Panc1 (cell line): ENCODE data around the gene FCER1A. TPM values are rescaled to one million over a fixed set of nuclear protein-coding genes. Genes with fewer than 3 reads are reported as not detected.

ENCODE experiments used
- ATAC-seq: fragments of 200-7000 bp; cut with Tn5 transposase; 2 replicates; pipeline ENCODE4 v1.9.1; 2020; ENCODE audit warnings: mild to moderate bottlenecking, moderate library complexity
- BruUV-seq: library from RNA; stranded (reverse); fragments of 400-500 nt; replicated peaks from 2 replicates; lab custom pipeline; 2021; lab: Mats Ljungman, UMichigan
- CTCF ChIA-PET: fragments of 300-600 bp; sonication (Branson Sonifier 250); formaldehyde crosslinking; loops from one replicate; lab custom pipeline; 2022; ENCODE audit warnings: antibody characterized with exemption; lab: Charles Lee
- POLR2A ChIA-PET: fragments of 300-600 bp; sonication (Branson Sonifier 250); formaldehyde crosslinking; loops from one replicate; lab custom pipeline; 2022; ENCODE audit warnings: antibody characterized with exemption; lab: Charles Lee
- DNase-seq: peaks from one replicate; pipeline ENCODE4 v3.0.0-alpha.2; 2010; ENCODE audit warnings: low read depth, low spot score
- H3K27ac ChIP-seq: 2 replicates; pipeline ENCODE4 v1.5.1; 2011; ENCODE audit warnings: mild to moderate bottlenecking, low read length, inconsistent platforms
- H3K27me3 ChIP-seq: fragments of 200-500 bp; sonication (Bioruptor generic); 2 replicates; pipeline ENCODE4 v1.6.0; 2014; ENCODE audit warnings: low read length, inconsistent platforms; ENCODE audit not compliant: control insufficient read depth, insufficient read depth
- H3K36me3 ChIP-seq: fragments of 200-500 bp; sonication (Bioruptor generic); 2 replicates; pipeline ENCODE4 v1.5.1; 2014; ENCODE audit warnings: inconsistent platforms, mild to moderate bottlenecking, low read length, moderate library complexity; ENCODE audit not compliant: control insufficient read depth, insufficient read depth
- H3K4me1 ChIP-seq: 2 replicates; pipeline ENCODE4 v1.5.1; 2011; ENCODE audit warnings: inconsistent platforms, mild to moderate bottlenecking, low read length, moderate library complexity; ENCODE audit not compliant: control insufficient read depth, insufficient read depth
- H3K4me3 ChIP-seq, 2 experiments: 2 replicates each; pipeline ENCODE4 v1.5.1; 2011 to 2012; ENCODE audit warnings: low read depth in 2 of 2, low read length in 2 of 2, mild to moderate bottlenecking in 2 of 2, inconsistent platforms in 1 of 2, moderate library complexity in 1 of 2
- H3K9me3 ChIP-seq: fragments of 200-500 bp; sonication (Bioruptor generic); 2 replicates; pipeline ENCODE4 v1.5.1; 2014; ENCODE audit warnings: low read depth, mild to moderate bottlenecking, inconsistent platforms, low read length, moderate library complexity; ENCODE audit not compliant: control insufficient read depth, insufficient read depth
- POLR2AphosphoS5 ChIP-seq: IDR thresholded peaks from 2 replicates; pipeline ENCODE4 v1.6.1; 2012; ENCODE audit warnings: mild to moderate bottlenecking, low read depth, low read length, moderate library complexity
- SIN3A ChIP-seq: IDR thresholded peaks from 2 replicates; pipeline ENCODE4 v1.6.1; 2012; ENCODE audit warnings: low read depth, mild to moderate bottlenecking, low read length, moderate library complexity, borderline replicate concordance; ENCODE audit not compliant: insufficient read depth
- TCF7L2 ChIP-seq: IDR thresholded peaks from 2 replicates; pipeline ENCODE4 v1.6.1; 2011; ENCODE audit warnings: mild to moderate bottlenecking, low read depth, low read length, inconsistent platforms
- in situ Hi-C: cut with HindIII; loops from 2 replicates; pipeline ENCODE4 v1.10.0; 2016; ENCODE audit warnings: low sequenced_read_pairs, low pct_unique_long_range_greater_than_20kb
- intact Hi-C: fragments of 100-400 bp; cut with micrococcal nuclease; formaldehyde crosslinking; loops from one replicate; pipeline ENCODE4 v1.10.0; 2022; ENCODE audit not compliant: unreplicated experiment
- total RNA-seq: library from RNA; stranded (reverse); gene quantifications from one replicate; pipeline ENCODE4 v1.2.1, GENCODE V29; 2021; ENCODE audit not compliant: unreplicated experiment
- TF ChIP-seq, protein P1 (sequence below), 2 experiments: IDR thresholded peaks; 2 replicates each; pipeline ENCODE4 v1.6.1; 2011 to 2012; ENCODE audit warnings: low read depth in 2 of 2, control low read depth in 1 of 2, low read length in 1 of 2, mild to moderate bottlenecking in 1 of 2, moderate library complexity in 1 of 2; ENCODE audit not compliant: insufficient read depth in 1 of 2
- TF ChIP-seq, protein P2 (sequence below): fragments of 450-650 bp; IDR thresholded peaks from 2 replicates; pipeline ENCODE4 v1.5.1; 2017; ENCODE audit warnings: mild to moderate bottlenecking

FCER1A gene
- total RNA-seq, 1 experiment from 2014 or later = not detected

DNA sequence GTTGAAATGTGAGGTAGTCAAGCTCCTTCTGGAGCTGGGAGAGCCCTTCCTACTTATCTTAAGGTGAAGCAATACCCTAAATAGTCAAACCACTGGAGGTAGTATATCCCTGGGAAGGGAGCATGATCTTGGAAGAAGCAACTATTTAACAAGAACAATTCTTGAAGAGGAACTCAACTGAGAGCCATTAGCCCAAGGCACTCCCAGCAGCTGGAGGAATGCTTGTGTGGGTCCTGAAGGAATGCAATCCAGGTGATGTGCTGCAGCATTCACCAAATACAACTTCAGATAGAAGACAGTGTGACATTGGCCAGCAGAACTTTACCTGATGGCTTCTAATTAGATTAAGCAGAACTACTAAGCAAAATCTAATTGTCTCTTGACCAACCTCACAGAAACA lies 9.5 kb downstream of the FCER1A start:
- ChIA-PET POLR2A (no interaction called here), CTCF (no interaction called here)
- no peak for ATAC-seq
- Histone ChIP-seq H3K36me3 (no peaks in the 10 kb centered on the region), H3K27ac (no peak overlapping the region), H3K4me3 (no peak overlapping the region), H3K27me3 (no peaks in the 10 kb centered on the region), H3K9me3 (no peaks in the 10 kb centered on the region), H3K4me1 (no peaks in the 10 kb centered on the region)
- in situ Hi-C loops = no loop called here
- DNase-seq = no peak
- TF ChIP-seq TCF7L2 (no peak), POLR2AphosphoS5 (no peak), SIN3A (no peak)
- TF ChIP-seq, protein P1, sequence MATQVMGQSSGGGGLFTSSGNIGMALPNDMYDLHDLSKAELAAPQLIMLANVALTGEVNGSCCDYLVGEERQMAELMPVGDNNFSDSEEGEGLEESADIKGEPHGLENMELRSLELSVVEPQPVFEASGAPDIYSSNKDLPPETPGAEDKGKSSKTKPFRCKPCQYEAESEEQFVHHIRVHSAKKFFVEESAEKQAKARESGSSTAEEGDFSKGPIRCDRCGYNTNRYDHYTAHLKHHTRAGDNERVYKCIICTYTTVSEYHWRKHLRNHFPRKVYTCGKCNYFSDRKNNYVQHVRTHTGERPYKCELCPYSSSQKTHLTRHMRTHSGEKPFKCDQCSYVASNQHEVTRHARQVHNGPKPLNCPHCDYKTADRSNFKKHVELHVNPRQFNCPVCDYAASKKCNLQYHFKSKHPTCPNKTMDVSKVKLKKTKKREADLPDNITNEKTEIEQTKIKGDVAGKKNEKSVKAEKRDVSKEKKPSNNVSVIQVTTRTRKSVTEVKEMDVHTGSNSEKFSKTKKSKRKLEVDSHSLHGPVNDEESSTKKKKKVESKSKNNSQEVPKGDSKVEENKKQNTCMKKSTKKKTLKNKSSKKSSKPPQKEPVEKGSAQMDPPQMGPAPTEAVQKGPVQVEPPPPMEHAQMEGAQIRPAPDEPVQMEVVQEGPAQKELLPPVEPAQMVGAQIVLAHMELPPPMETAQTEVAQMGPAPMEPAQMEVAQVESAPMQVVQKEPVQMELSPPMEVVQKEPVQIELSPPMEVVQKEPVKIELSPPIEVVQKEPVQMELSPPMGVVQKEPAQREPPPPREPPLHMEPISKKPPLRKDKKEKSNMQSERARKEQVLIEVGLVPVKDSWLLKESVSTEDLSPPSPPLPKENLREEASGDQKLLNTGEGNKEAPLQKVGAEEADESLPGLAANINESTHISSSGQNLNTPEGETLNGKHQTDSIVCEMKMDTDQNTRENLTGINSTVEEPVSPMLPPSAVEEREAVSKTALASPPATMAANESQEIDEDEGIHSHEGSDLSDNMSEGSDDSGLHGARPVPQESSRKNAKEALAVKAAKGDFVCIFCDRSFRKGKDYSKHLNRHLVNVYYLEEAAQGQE (IDR thresholded peaks at IDR 0.05; ENCODE audit: insufficient read depth in 1 of 2, low read depth in 2 of 2, low read length in 1 of 2) = no peak
- TF ChIP-seq, protein P2, sequence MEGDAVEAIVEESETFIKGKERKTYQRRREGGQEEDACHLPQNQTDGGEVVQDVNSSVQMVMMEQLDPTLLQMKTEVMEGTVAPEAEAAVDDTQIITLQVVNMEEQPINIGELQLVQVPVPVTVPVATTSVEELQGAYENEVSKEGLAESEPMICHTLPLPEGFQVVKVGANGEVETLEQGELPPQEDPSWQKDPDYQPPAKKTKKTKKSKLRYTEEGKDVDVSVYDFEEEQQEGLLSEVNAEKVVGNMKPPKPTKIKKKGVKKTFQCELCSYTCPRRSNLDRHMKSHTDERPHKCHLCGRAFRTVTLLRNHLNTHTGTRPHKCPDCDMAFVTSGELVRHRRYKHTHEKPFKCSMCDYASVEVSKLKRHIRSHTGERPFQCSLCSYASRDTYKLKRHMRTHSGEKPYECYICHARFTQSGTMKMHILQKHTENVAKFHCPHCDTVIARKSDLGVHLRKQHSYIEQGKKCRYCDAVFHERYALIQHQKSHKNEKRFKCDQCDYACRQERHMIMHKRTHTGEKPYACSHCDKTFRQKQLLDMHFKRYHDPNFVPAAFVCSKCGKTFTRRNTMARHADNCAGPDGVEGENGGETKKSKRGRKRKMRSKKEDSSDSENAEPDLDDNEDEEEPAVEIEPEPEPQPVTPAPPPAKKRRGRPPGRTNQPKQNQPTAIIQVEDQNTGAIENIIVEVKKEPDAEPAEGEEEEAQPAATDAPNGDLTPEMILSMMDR = no peak
- intact Hi-C loops = no loop called here
- BruUV-seq = no TSS peak

DNA sequence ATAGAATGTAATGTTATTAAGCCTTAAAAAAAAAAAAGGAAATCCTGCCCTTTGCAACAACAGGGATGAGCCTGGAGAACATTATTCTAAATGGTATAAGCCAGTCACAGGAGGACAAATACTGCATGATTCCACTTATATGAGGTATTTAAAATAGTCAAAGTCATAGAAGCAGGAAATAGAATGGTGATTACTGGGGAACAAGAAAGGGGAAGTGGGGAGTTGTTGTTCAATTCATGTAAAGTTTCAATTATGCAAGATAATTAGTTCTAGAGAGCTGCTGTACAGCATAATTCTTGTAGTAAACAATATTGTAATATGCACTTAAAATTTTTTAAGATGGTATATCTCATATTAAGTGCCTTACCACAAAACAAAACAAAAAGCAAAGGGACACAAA lies 13.2 kb downstream of the FCER1A start:
- intact Hi-C loops = no loop called here
- no peaks in the 10 kb centered on the region for H3K4me1 ChIP-seq
- no peak overlapping the region for H3K27ac ChIP-seq
- ATAC-seq (no peak), DNase-seq (no peak)
- H3K27me3 ChIP-seq = no peaks in the 10 kb centered on the region
- H3K4me3 ChIP-seq = no peak overlapping the region
- TF ChIP-seq POLR2AphosphoS5 (no peak), SIN3A (no peak), TCF7L2 (no peak)
- TF ChIP-seq, protein P1 (IDR thresholded peaks at IDR 0.05; ENCODE audit: insufficient read depth in 1 of 2, low read depth in 2 of 2, low read length in 1 of 2) = no peak
- TF ChIP-seq, protein P2 = no peak
- no peaks in the 10 kb centered on the region for H3K9me3 ChIP-seq
- in situ Hi-C loops = no loop called here
- no TSS peak for BruUV-seq
- CTCF ChIA-PET = no interaction called here
- H3K36me3 ChIP-seq = no peaks in the 10 kb centered on the region
- POLR2A ChIA-PET = no interaction called here
